Calu3 (cell line): ENCODE results near the gene PNO1. TPM values are rescaled to one million over a fixed set of nuclear protein-coding genes. Genes with fewer than 3 reads are reported as not detected.

Experiments
- BruUV-seq: library from RNA; stranded (reverse); fragments of 400-500 nt; replicated peaks from 2 replicates; lab custom pipeline; 2021; lab: Mats Ljungman, UMichigan
- CTCF ChIA-PET: fragments of 300-600 bp; sonication (Branson Sonifier 250); formaldehyde crosslinking; loops from one replicate; lab custom pipeline; 2022; ENCODE audit warnings: antibody characterized with exemption; lab: Charles Lee
- DNase-seq: peaks from one replicate; pipeline ENCODE4 v3.0.0; 2022
- H3K27ac Mint-ChIP-seq: one replicate; pipeline ENCODE4 v1.8.0; 2022; ENCODE audit warnings: mixed read lengths; ENCODE audit not compliant: unreplicated experiment
- H3K27me3 Mint-ChIP-seq: one replicate; pipeline ENCODE4 v1.8.0; 2022; ENCODE audit warnings: mixed read lengths; ENCODE audit not compliant: unreplicated experiment
- H3K36me3 Mint-ChIP-seq: one replicate; pipeline ENCODE4 v1.8.0; 2022; ENCODE audit warnings: mild to moderate bottlenecking, moderate library complexity, mixed read lengths; ENCODE audit not compliant: insufficient read depth, unreplicated experiment
- H3K4me1 Mint-ChIP-seq: one replicate; pipeline ENCODE4 v1.8.0; 2022; ENCODE audit warnings: mild to moderate bottlenecking, low read depth, mixed read lengths; ENCODE audit not compliant: unreplicated experiment
- H3K4me3 Mint-ChIP-seq: one replicate; pipeline ENCODE4 v1.8.0; 2022; ENCODE audit warnings: mild to moderate bottlenecking, low read depth, moderate library complexity, mixed read lengths; ENCODE audit not compliant: unreplicated experiment
- H3K9me3 Mint-ChIP-seq: one replicate; pipeline ENCODE4 v1.8.0; 2022; ENCODE audit warnings: low read depth, mixed read lengths; ENCODE audit not compliant: unreplicated experiment
- CTCF ChIP-seq: fragments of 200-600 bp; IDR thresholded peaks from one replicate; pipeline ENCODE4 v1.8.0; 2022; ENCODE audit warnings: antibody characterized with exemption; ENCODE audit not compliant: unreplicated experiment
- intact Hi-C: fragments of 100-400 bp; cut with micrococcal nuclease; formaldehyde crosslinking; loops from one replicate; pipeline ENCODE4 v1.10.0; 2022; ENCODE audit not compliant: unreplicated experiment
- total RNA-seq: library from RNA; stranded (reverse); gene quantifications from 2 replicates; pipeline ENCODE4 v1.2.3, GENCODE V29; 2022

Gene PNO1
- total RNA-seq, 1 experiment from 2014 or later = 23.6 TPM

DNA sequence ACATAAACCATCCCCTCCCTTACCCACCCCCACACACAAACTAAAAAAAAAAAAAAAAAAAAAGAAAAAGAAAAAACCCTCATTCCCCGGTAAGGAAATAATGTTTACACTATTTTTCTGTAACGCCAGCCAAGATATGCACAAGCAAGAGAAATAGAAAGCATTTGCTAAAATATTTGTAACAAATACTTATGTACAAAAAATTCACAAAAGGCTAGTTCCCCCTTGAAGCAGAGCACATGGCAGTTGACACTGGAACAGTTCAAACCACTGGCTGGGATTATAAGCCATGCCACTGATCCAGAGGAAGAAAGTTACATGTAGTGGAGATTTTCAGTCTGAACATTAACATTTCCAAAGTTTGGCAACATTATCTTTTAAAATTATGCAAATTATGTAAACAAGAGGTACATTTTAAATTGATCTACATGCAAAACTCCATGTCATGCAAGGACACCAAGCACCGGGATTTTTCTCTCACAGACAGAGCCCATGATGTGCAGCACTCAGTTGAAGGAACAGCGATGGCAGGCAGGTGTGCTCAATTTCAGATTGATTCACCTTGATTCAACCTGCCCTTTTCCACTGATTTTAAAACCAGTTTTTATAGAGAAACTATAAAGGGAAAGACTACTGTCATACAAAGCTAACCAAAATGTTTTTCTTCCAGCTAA, 21.4 kb downstream of the PNO1 start:
- intact Hi-C loops = no loop called here
- H3K27me3 Mint-ChIP-seq = no peaks in the 10 kb centered on the region
- no peaks in the 10 kb centered on the region for H3K9me3 Mint-ChIP-seq
- peaks cover 41% of the 10 kb centered on the region for H3K36me3 Mint-ChIP-seq
- no peaks in the 10 kb centered on the region for H3K4me1 Mint-ChIP-seq
- no peak for TF ChIP-seq CTCF
- CTCF ChIA-PET = interaction anchor here (1.3 kb wide), 1 partner anchor 10 kb away, joined by 4 read pairs; no protein-coding TSS in a partner anchor
- H3K27ac Mint-ChIP-seq = no peak overlapping the region
- BruUV-seq = TSS peak; percentile 27
- no peak for DNase-seq
- no peak overlapping the region for H3K4me3 Mint-ChIP-seq

- peaks cover 66% of the 10 kb centered on the region for H3K36me3 Mint-ChIP-seq
- no TSS peak for BruUV-seq
- CTCF ChIA-PET = no interaction called here
Observed at GRCh38 chr2:68182902-68183301, 25.2 kb downstream of the PNO1 start.

GRCh38 chr2:68185541-68186164, 28.0 kb downstream of the PNO1 start:
- peaks cover 56% of the 10 kb centered on the region for H3K36me3 Mint-ChIP-seq

More at GRCh38 chr2:68182902-68183301, 25.2 kb downstream of the PNO1 start:
- TF ChIP-seq CTCF = no peak
- Mint-ChIP-seq H3K9me3 (no peaks in the 10 kb centered on the region), H3K27ac (no peak overlapping the region), H3K4me1 (no peaks in the 10 kb centered on the region), H3K4me3 (no peak overlapping the region), H3K27me3 (no peaks in the 10 kb centered on the region)
- DNase-seq = no peak
- intact Hi-C loops = no loop called here

DNA sequence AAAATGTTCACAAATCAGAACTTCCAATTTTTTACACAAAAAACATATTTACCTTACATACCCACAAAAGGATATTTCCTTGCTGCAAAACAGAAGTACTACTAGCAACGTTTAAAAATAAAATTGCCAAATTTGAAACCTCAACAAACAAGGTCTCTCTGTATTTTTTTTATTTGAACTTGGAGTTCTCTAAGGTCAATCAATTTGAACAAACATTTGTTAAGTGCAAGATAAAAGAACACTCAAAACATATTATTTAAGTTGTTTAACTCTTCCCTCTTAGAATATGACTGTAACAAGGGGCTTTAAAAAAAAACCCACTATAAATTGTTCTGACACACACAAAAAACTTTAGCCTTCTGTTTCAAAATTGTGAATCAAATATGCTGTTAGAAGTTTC, 29.6 kb downstream of the PNO1 start:
- Mint-ChIP-seq H3K36me3 (peaks cover 42% of the 10 kb centered on the region), H3K4me1 (peaks cover 7% of the 10 kb centered on the region), H3K27me3 (no peaks in the 10 kb centered on the region), H3K27ac (peak overlapping the region; percentile 50), H3K4me3 (no peak overlapping the region), H3K9me3 (no peaks in the 10 kb centered on the region)
- BruUV-seq = no TSS peak
- no peak for TF ChIP-seq CTCF
- DNase-seq = no peak
- intact Hi-C loops = no loop called here
- CTCF ChIA-PET = no interaction called here

More at GRCh38 chr2:68185541-68186164, 28.0 kb downstream of the PNO1 start:
- Mint-ChIP-seq H3K4me3 (no peak overlapping the region), H3K9me3 (no peaks in the 10 kb centered on the region), H3K27ac (no peak overlapping the region), H3K4me1 (no peaks in the 10 kb centered on the region), H3K27me3 (no peaks in the 10 kb centered on the region)
- DNase-seq = peak; percentile 53
- CTCF ChIA-PET = interaction anchor here (1.2 kb wide), 1 partner anchor 63 kb away, joined by 4 read pairs; no protein-coding TSS in a partner anchor
- TF ChIP-seq CTCF = peak; percentile 68
- no TSS peak for BruUV-seq
- intact Hi-C loops = no loop called here
